Stimulated activated naive CD8-positive, alpha-beta T cell treated with anti-CD3 and anti-CD28 coated beads, Interleukin-15, Interleukin-2, amounts not matched to agents 100 U/mL and 50 U/mL, for 24 hours (primary cell): ENCODE data around the gene SLC26A1.
A peak's percentile ranks its signal among the peaks of the same experiment; 100 is the strongest.
"Not testable (repeated sequence)": the region's sequence is repeated elsewhere in the genome, so short reads cannot be mapped to it uniquely, and the experiment has no call there.

ENCODE experiments used
- ATAC-seq: fragments of 150-1000 bp; cut with Tn5 transposase; one replicate; pipeline ENCODE4 v1.10.0; 2021
- DNase-seq: peaks from one replicate; pipeline ENCODE4 v3.0.0; 2021

Gene SLC26A1

GRCh38 chr4:999882-1000425 is 6.8 kb upstream of the SLC26A1 start:
- DNase-seq (no peak), ATAC-seq (no peak)

DNA sequence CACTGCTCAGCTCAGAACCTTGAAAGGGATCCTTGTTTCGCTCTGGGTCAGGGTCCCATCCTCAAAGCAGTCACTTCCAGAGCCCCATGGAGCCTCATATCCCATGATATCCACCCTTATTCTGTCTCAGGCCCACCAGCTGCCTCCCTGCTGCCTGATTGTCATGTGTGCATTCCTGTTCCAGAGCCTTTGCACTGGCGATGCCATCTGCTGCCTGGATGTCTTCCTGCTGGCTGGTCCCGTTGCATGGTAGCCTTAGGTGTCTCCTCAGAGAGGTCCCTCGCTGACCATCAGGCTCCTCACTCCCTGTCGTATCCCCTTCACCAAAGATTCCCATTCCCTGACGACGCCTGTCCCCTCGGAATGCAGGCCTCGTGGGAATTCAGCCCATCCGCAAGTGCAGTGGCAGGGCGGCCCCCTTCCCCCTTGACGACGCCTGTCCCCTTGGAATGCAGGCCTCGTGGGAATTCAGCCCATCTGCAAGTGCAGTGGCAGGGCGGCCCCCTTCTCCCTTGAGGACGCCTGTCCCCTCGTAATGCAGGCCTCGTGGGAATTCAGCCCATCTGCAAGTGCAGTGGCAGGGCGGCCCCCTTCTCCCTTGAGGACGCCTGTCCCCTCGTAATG is 6.1 kb upstream of the SLC26A1 start:
- not testable (repeated sequence) for DNase-seq, ATAC-seq

- DNase-seq: no peak
- peak; percentile 5 for ATAC-seq
Observed at GRCh38 chr4:998096-998691, 5.0 kb upstream of the SLC26A1 start.

- DNase-seq (no peak), ATAC-seq (no peak)
Observed at GRCh38 chr4:997375-998071, 4.3 kb upstream of the SLC26A1 start.

DNA sequence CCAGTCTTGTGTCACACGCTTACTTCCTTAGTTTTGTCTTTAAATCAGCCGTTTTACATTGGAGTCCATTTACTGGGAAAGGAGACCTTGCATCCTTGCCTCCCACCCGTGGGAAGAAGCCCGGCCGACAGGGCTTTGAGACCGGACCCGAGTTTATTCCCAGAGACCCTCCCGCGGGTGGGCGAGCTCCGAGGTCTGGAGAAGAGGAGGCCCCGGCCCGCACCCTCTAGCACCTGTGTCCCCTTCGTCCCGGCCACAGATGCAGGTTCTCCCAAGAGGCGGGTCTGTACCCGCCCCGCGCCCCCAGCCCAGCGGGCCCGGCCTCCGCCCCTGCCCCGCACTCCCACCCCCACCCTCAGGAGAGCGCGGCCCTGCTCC is 3.8 kb upstream of the SLC26A1 start:
- DNase-seq (no peak), ATAC-seq (no peak)

DNA sequence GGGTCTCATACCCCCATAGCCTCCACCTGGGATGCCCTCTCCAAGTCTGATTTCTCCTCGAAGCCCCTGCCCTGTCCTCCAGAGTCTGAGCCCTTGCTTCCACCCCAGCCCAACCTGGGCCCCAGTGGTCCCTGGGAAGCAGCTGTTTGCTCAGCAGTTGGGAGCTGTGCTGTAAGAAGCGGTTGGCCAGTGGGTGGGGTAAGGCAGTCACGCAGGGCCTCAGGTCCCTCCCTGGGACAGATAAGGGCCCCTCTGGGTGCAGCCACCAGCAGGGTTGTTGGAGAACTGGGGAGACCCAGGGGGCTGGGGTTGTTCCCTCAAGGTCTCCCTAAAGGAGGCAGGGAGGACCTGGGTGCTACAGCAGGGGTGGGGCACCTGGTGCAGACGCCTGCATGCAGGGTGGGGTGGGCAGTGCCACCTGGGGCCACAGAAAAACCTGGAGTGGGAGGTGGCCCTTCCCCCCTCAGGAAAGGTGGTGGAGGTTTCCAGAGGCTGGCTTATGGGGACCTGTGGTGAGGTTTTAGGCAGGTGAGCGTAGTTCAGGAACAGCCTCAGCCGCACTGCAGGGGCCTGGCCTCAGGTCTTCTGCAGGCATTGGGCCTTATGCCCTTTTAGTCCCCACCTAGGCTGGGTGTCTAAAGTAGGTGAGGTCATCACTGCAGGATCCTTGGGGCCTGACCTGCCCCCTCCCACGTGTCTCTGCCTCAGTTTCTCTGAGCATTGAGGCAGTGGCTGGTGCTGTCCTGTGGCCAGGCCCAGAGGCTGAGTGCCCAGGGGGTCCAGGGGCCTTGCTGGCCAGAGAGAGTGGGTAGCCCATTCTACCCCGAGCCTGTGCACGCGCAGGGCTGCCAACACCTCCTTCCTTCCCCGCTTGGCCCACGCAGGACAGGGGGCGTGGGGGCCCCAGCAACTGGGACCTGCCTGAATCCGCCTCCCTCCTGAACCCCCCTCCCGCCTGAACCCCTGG is 3.1 kb upstream of the SLC26A1 start:
- no peak for ATAC-seq
- DNase-seq: no peak

DNA sequence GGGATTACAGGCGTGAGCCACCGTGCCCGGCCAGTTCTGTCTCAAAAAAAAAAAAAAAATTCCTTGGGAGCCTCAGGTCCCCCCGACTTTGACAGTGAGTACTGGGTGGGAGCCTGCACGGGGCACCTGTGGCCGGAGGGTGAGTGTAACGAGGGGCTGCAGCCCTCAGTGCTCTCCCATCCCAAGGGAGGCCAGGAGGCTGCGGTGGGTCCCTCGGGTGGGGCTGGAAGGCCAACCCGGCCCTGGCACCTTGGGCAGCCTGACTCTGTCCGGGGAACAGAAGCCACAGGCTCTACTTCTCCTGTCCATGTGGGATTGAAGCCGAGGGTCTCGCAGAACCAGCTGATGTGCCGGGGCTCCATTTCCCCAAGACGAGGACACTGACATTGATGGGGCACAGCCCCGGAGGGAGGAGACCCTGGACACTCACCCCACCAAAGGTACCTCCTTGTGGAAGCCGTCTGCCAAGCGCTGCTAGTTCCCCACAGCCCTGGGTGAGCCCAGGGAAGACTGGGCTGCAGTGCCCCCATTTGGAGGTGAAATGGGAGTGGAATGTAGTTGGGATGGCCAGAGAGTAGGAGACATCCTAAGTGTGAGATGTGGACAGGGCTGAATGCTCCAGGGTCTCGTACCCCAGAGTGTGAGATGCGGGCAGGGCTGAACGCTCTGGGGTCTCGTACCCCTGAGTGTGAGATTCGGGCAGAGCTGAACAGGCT is 2.3 kb upstream of the SLC26A1 start:
- ATAC-seq (no peak), DNase-seq (no peak)

GRCh38 chr4:992297-993110 is 700 bp downstream of the SLC26A1 start:
- ATAC-seq (no peak), DNase-seq (no peak)

GRCh38 chr4:991451-992296 is 1.5 kb downstream of the SLC26A1 start:
- no peak for DNase-seq
- ATAC-seq: no peak

- DNase-seq (no peak), ATAC-seq (no peak)
Observed at GRCh38 chr4:990746-991367, 2.3 kb downstream of the SLC26A1 start.

DNA sequence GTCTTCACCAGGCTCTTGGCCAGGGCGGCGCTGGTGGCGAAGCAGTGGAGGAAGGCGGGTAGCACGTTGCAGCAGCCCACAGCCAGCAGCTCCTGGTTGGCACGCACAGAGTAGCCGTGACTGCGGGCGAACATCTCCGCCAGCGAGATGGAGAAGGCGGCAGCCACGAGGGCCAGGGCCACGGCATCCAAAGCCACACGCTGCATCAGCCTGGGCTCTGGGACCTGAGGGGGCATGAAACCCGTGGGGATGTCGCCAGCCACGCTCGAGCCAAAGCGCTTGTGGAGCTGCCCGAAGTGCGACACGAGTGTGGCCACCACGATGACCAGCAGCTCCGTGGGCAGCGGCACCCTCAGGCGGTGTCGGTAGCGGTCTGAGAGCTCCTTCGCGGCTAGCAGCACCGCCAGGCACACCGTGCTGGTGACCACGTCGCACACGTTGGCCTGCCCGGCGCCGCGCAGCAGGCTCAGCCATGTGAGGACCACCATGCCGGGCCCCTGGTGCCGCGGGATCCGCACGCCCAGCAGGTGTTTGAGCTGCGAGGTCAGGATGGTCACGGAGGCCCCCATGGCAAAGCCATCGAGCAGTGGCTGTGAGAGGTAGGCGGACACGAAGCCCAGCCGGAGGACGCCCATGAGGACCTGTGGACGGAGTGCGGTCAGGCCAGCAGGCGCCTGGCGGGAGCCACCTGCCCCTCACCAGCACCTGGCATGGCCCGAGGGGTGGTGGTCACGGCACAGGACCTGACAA is 3.3 kb downstream of the SLC26A1 start:
- DNase-seq: no peak
- no peak for ATAC-seq

DNA sequence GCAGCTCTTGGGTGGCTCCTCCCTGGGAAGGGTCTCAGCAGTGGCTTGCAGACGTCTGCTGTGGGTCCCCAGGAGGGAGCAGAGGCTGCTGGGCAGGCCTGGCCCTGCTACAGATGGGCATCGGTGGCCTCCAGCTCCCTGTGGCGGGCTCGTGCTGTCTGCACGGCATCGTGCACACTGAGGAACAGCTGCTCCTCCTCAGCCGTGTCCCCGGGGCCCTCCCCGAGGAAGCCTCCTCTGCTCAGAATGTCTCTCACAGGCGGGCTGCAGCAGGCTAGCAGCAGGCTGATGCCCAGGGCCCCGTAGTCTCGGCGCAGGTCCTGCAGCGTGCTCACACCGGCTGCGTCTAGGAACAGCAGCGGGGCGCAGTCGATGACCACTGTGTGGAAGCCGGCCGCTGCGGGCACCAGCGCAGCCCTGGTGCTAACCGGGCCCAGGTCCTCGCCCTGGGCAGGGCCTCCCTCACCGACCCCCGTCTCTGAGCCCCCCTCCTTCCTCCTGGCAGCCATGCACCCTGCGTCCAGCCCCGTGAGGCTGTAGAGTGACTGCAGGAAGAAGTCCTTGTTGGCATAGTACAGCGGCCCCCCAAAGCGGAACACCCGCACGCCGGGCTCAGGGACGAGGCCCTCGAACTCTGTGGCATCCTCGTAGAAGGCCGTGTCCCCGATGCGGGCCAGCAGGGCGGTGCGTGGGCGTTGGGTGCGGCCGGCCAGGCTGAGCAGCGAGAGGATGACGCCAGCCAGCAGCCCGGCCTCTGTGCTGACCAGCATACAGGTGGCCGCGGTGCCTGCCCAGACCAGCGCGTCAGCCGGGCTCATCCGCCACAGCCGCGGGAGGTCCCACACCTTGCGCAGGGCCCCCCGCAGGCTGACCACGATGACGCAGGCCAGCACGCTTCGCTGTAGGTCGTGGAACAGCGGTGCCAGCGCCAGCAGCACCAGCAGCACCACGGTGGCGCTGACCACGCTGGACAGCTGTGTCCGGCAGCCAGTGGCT is 4.2 kb downstream of the SLC26A1 start:
- DNase-seq (no peak), ATAC-seq (no peak)

DNA sequence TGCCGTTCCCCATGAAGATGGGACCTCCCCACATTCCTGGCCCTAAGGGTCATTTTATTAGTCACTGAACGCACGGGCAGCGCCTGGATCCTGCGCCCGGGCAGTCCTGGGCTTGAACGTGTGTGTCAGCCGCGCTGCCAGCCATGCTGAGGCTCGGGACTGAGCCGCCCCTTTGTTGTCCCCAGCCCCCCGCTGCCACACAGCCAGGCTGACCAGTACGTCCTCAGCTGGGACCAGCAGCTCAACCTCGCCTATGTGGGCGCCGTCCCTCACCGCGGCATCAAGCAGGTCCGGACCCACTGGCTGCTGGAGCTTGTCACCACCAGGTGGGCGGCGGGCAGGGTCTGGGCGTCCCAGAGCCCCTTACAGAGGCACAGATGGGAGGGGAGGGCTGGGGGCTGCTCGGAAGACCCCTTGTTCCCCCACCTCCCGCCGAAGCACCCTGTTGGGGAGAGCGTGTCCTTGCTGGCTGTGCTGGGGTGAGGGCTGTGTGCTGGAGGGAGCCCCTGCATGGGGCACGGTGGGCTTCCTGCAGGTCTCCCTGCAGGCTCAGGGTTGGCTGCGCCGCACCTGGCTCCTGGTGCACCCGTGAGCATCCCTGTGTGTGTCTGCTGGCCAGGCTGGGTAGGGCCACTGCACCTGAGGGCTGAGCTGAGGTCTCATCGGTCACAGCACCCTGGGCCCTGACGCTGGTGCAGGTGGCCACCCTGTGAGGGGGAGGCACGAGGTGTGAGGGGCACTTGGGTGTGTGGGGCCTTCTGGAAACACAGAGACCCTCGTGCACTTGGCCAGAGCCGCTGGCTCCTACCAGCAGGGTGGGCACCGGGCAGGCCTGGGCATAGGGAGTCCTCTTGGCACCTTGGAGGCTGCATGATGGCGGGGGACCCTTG is 5.3 kb downstream of the SLC26A1 start:
- ATAC-seq (no peak), DNase-seq (no peak)

DNA sequence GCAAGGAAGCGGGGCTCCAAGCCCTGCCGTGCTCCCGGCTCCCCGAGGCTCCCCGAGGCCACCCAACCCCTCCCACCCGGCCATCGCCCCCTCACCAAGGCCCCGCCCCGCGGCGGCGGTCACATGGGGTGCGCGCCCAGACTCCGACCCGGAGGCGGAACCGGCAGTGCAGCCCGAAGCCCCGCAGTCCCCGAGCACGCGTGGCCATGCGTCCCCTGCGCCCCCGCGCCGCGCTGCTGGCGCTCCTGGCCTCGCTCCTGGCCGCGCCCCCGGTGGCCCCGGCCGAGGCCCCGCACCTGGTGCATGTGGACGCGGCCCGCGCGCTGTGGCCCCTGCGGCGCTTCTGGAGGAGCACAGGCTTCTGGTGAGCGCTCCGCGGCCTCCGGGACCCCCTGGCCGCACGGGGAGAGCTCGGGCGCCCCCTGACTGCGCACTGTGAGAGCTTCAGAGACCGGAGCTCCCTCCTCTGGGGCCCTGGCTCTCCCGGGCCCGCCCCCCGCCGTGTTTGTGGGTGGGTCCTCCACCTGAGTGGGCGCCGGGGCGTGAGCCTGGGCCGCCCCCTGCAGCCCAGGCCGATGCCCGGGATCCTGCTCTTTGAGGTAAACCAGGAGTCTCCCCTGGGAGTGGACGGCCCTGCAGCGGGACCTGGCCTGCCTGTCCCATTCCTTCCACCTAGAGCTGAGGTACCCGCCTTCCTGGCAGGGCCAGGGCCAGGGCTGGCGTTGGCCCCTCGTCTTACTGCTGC is 6.2 kb downstream of the SLC26A1 start, which contains the start of gene IDUA:
TSS of gene IDUA (plus strand) at position 166 of the 745 bp plus-strand sequence. CDS start at position 207, 41 bp downstream.
- ATAC-seq: peak; percentile 89
- DNase-seq: peak; percentile 89

DNA sequence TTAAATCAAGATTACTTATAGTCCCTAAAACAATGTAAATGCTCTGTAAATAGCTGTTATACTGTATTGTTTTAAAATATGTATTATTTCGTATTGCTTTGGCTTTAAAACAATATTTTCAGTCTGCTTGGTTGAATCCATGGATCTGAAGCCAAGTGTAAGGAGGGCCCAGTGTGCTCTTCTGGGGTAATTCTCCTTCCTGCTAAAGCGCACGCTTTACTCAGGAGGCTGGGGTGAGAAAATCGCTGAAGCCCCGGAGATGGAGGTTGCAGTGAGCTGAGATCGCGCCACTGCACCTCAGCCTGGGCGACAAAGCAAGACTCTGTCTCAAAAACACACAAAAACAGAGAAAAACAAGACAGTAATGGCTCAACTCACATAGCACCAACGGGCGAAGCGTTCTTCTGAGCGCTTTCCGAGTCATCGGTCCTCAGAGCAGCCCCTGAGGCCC is 6.8 kb downstream of the SLC26A1 start:
- DNase-seq: no peak
- peak; percentile 5 for ATAC-seq
